Measurements from ENCODE around the gene FBXO27. TPM values are rescaled to one million over a fixed set of nuclear protein-coding genes. Genes with fewer than 3 reads are reported as not detected.
A peak's percentile ranks its signal among the peaks of the same experiment; 100 is the strongest.

The FBXO27 gene
- total RNA-seq, 1 experiment from 2014 or later, result 0.45 TPM

GRCh38 chr19:39052846-39053245, 20.5 kb upstream of the FBXO27 start:
- intact Hi-C loops (cut with micrococcal nuclease; ENCODE audit: unreplicated experiment), result loop anchor here (5.0 kb wide), 1 partner anchor 274 kb away; no protein-coding TSS in a partner anchor
- Histone ChIP-seq H3K4me3 (ENCODE audit: low read depth, low read length, poor library complexity, severe bottlenecking) (no peak overlapping the region), H3K4me1 (ENCODE audit: insufficient read depth, low read length, poor library complexity, severe bottlenecking) (no peaks in the 10 kb centered on the region), H3K36me3 (ENCODE audit: insufficient read depth, low read length, poor library complexity, severe bottlenecking) (no peaks in the 10 kb centered on the region), H3K27ac (ENCODE audit: low read depth, low read length, poor library complexity, severe bottlenecking) (no peak overlapping the region), H3K27me3 (replicated peaks; ENCODE audit: insufficient read depth, low read depth, low read length, poor library complexity) (no peaks in the 10 kb centered on the region), H3K9me3 (ENCODE audit: low read depth, low read length, poor library complexity, severe bottlenecking) (no peaks in the 10 kb centered on the region)
- BruUV-seq (replicated peaks), result no TSS peak
- ChIA-PET POLR2A (ENCODE audit: low non-redundant PET) (no interaction called here), CTCF (interaction anchor here (0.7 kb wide), 1 partner anchor 55 kb away, joined by 3 read pairs; no protein-coding TSS in a partner anchor)
- TF ChIP-seq EZH2 (IDR thresholded peaks at IDR 0.05; ENCODE audit: borderline replicate concordance, low read depth, low read length, poor library complexity, severe bottlenecking), result no peak
- DNase-seq (ENCODE audit: low spot score), result no peak

- BruUV-seq (replicated peaks), result no TSS peak
- Histone ChIP-seq H3K27me3 (replicated peaks; ENCODE audit: insufficient read depth, low read depth, low read length, poor library complexity) (no peaks in the 10 kb centered on the region), H3K27ac (ENCODE audit: low read depth, low read length, poor library complexity, severe bottlenecking) (no peak overlapping the region), H3K4me3 (ENCODE audit: low read depth, low read length, poor library complexity, severe bottlenecking) (no peak overlapping the region), H3K9me3 (ENCODE audit: low read depth, low read length, poor library complexity, severe bottlenecking) (no peaks in the 10 kb centered on the region), H3K4me1 (ENCODE audit: insufficient read depth, low read length, poor library complexity, severe bottlenecking) (no peaks in the 10 kb centered on the region), H3K36me3 (ENCODE audit: insufficient read depth, low read length, poor library complexity, severe bottlenecking) (no peaks in the 10 kb centered on the region)
- DNase-seq (ENCODE audit: low spot score), result peak; percentile 49
- intact Hi-C loops (cut with micrococcal nuclease; ENCODE audit: unreplicated experiment), result loop anchor here (5.0 kb wide), 1 partner anchor 275 kb away; no protein-coding TSS in a partner anchor
- TF ChIP-seq CTCF (conservative IDR thresholded peaks at IDR 0.05; ENCODE audit: low read depth, low read length) (peak; percentile 90), EZH2 (IDR thresholded peaks at IDR 0.05; ENCODE audit: borderline replicate concordance, low read depth, low read length, poor library complexity, severe bottlenecking) (no peak)
- ChIA-PET POLR2A (ENCODE audit: low non-redundant PET) (no interaction called here), CTCF (interaction anchor here (0.6 to 0.7 kb wide), 2 partner anchors 54 to 189 kb away, joined by 3 to 7 read pairs; no protein-coding TSS in a partner anchor)
These were observed 19.9 kb upstream of the FBXO27 start for GRCh38 chr19:39052243-39052746.

- intact Hi-C loops (cut with micrococcal nuclease; ENCODE audit: unreplicated experiment), result no loop called here
- ChIA-PET POLR2A (ENCODE audit: low non-redundant PET) (interaction anchor here (0.6 kb wide), 1 partner anchor 429 kb away, joined by 4 read pairs; no protein-coding TSS in a partner anchor), CTCF (no interaction called here)
- BruUV-seq (replicated peaks), result no TSS peak
- H3K9me3 ChIP-seq (ENCODE audit: low read depth, low read length, poor library complexity, severe bottlenecking), result no peaks in the 10 kb centered on the region
- DNase-seq (ENCODE audit: low spot score), result no peak
- no peaks in the 10 kb centered on the region for H3K27me3 ChIP-seq (replicated peaks; ENCODE audit: insufficient read depth, low read depth, low read length, poor library complexity)
- H3K4me3 ChIP-seq (ENCODE audit: low read depth, low read length, poor library complexity, severe bottlenecking), result no peak overlapping the region
- no peak overlapping the region for H3K27ac ChIP-seq (ENCODE audit: low read depth, low read length, poor library complexity, severe bottlenecking)
- H3K4me1 ChIP-seq (ENCODE audit: insufficient read depth, low read length, poor library complexity, severe bottlenecking), result peaks cover 4% of the 10 kb centered on the region
- H3K36me3 ChIP-seq (ENCODE audit: insufficient read depth, low read length, poor library complexity, severe bottlenecking), result no peaks in the 10 kb centered on the region
- TF ChIP-seq CTCF (conservative IDR thresholded peaks at IDR 0.05; ENCODE audit: low read depth, low read length), result no peak
- no peak for TF ChIP-seq EZH2 (IDR thresholded peaks at IDR 0.05; ENCODE audit: borderline replicate concordance, low read depth, low read length, poor library complexity, severe bottlenecking)
These were observed 14.7 kb upstream of the FBXO27 start for GRCh38 chr19:39047073-39047472.
